Measurements from ENCODE around the gene ACTL6B. TPM values are rescaled to one million over a fixed set of nuclear protein-coding genes. Genes with fewer than 3 reads are reported as not detected.
A peak's percentile ranks its signal among the peaks of the same experiment; 100 is the strongest.

The ACTL6B gene
- total RNA-seq, 2 donors from 2014 or later = not detected

DNA sequence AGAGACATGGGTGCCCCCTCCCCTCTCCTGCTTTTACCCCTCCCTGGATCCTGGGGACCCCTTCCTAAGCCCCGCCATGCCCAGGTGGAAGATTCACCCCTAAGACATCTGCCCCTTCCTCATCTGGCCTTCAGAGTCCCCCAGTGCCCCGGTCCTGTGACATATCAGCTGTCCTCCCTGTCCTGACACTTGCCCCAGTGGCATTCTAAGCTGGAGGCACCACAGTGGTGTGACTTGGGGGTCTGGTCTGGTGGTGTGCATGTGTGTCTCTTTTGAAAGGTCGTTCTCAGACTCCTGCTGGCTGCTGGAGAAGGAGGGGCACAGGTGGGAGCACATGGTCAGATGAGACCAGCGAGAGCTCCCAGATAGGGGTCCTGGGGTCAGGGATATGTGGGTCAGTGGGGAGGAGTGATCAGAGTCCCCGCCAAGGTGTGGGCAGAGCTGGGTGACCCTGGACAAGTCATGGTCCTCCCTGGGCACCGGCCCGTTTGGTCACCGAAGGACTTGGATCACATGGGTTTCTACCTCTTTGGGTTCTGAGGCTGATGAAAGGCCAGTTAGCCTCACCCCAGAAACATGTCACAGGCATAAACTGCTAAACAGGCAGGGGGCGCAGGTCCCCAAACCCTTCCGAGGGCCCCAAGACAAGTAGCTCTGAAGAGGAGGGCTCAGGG lies 14.3 kb downstream of the ACTL6B start:
- Mint-ChIP-seq H3K36me3 (ENCODE audit: insufficient read depth in 2 of 2) (no peaks in the 10 kb centered on the region), H3K4me3 (no peak overlapping the region), H3K9me3 (no peaks in the 10 kb centered on the region), H3K27me3 (ENCODE audit: low read depth) (no peaks in the 10 kb centered on the region), H3K27ac (no peak overlapping the region), H3K4me1 (ENCODE audit: low read depth) (no peaks in the 10 kb centered on the region)
- DNase-seq (no peak), ATAC-seq (replicated peaks in 1 of 2) (no peak)

DNA sequence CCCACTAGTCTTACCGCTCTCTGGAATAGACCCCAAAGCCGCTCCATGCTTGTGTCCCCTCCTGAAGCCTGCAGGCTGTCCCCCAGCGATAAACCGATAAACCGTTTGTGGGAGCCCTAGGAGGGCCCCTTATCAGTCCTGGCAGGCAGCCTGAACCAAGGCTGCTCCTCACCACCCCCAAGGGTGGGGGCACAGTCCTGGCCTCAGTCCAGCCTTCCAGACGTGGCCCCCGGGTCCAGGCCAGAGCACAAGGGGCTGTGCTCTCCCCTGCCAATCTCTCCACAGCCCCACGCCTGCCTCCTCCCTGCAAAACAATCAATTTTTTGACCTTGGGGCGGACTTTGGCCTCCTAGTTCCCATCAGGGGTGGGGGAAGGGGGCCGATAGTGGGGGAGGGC lies 14.8 kb downstream of the ACTL6B start, which contains the start of gene TFR2:
TFR2 (minus strand) TSS at position 90 of the 397 bp plus-strand sequence; CDS start at position 47, 43 bp downstream.
- Mint-ChIP-seq H3K4me3 (no peak within 1 kb of the TSS), H3K27ac (no peak within 1 kb of the TSS), H3K36me3 (ENCODE audit: insufficient read depth in 2 of 2) (no peaks in the 10 kb centered on the region), H3K9me3 (no peaks in the 10 kb centered on the region), H3K4me1 (ENCODE audit: low read depth) (no peaks in the 10 kb centered on the region), H3K27me3 (ENCODE audit: low read depth) (no peaks in the 10 kb centered on the region)
- no peak for ATAC-seq (replicated peaks in 1 of 2)
- no peak for DNase-seq

DNA sequence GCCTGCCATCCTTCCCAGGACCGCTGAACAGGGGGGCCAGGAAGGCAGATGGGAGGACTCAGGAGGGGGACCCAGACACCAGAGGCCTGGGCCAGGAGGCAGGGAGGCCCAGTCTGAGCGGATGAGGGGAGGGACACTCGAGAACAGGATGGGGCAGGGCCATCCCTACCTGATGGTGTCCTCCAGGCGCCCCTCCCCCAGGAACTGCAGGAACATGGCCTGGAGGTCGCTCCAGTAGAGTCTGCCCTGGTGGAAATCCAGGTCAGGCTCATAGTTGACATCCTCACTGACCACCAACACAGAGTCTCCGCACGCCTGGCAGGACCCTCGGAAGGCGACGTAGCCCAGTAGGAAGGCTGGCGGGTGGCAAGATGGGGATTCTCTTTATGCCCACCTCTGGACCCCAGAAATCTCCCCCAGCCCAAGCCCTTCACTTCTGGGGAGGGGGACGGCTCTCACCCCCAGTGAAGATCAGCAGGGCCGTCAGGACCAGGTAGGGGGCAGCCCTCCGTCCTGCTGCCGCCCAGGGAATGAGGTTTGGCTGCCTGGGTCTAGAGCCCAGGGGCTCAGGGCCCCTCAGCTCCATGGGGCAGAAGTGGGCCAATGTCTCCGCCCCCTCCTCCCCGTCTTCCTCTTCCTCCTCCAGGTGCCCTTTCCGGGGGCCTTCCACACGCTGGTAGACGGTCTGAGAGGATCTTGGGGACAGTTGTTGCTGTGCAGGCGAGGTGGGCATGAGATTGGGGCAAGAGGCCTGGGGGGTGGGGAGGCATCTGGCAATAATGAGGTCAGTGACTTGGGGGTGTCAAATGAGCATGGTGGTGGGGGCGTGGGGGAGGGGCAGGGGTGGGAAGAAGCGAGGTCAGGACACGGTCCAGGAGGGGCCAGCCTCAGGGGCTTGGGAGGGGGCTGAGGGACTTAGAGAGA lies 15.5 kb downstream of the ACTL6B start:
- Mint-ChIP-seq H3K9me3 (no peaks in the 10 kb centered on the region), H3K27ac (no peak overlapping the region), H3K4me1 (ENCODE audit: low read depth) (no peaks in the 10 kb centered on the region), H3K36me3 (ENCODE audit: insufficient read depth in 2 of 2) (no peaks in the 10 kb centered on the region), H3K27me3 (ENCODE audit: low read depth) (no peaks in the 10 kb centered on the region), H3K4me3 (no peak overlapping the region)
- no peak for ATAC-seq (replicated peaks in 1 of 2)
- no peak for DNase-seq

DNA sequence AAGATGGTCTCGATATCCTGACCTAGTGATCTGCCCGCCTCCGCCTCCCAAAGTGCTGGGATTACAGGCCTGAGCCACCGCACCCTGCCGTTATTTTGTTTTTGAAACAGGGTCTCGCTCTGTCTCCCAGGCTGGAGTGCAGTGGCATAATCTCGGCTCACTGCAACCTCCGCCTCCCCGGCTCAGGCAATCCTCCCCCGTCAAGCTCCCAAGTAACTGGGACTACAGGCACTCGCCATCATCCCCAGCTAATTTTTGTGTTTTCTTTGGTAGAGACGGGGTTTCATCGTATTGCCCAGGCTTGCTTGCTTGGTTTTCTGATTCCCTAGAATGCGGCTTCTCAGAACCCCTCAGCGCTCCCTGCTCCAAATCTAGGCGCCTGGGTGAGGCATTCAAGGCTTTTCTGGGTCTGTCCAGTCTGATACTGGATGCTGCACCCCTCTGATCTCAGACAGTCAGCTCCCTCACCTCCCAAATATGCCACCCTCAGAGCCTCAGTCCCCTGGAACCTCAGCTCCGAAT lies 16.2 kb downstream of the ACTL6B start:
- H3K9me3 Mint-ChIP-seq = no peaks in the 10 kb centered on the region
- H3K4me1 Mint-ChIP-seq (ENCODE audit: low read depth) = no peaks in the 10 kb centered on the region

DNA sequence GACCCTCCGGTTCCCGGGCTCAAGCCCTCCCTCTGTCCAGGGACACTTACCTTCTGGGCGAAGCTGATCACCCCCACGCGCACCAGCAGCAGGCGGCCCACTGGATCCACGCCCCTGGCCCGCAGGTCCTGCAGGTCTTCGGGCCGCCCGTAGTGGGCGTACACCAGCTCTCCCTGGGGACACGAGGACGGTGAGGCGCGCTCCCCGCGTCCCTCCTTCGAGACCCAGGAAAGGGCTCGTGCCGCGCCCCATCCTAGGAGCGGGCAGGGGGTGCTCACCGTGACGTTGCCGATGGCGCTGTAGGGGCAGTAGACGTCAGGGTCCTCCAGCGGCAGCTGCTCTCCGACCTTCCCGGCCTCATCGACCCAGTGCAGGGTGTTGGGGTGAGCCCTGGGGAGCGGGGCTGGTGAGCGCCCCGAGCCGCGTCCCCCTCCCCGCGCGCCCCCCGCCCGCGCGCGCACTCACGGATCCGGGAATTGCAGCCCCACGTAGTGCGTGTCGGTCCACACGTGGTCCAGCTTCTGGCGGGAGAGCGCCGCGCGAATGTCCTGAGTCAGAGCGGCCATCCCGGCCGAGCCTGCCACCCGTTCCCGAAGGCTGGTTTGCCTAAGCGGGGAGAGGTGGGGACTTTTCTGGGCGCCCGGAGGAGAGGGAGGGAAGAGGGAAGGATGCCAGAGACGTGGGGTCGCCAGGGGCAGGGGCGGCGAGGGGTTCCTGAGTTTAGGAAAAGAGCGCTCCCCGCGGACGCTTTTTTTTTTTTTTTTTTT lies 23.1 kb downstream of the ACTL6B start:
- H3K9me3 Mint-ChIP-seq = no peaks in the 10 kb centered on the region
- H3K27ac Mint-ChIP-seq = peak overlapping the region; percentile 89
- no peaks in the 10 kb centered on the region for H3K27me3 Mint-ChIP-seq (ENCODE audit: low read depth)
- H3K36me3 Mint-ChIP-seq (ENCODE audit: insufficient read depth in 2 of 2) = no peaks in the 10 kb centered on the region
- peaks cover 16% of the 10 kb centered on the region for H3K4me1 Mint-ChIP-seq (ENCODE audit: low read depth)
- peak; percentile 85 to 88 for ATAC-seq (replicated peaks in 1 of 2)
- peak overlapping the region; percentile 79 to 89 for H3K4me3 Mint-ChIP-seq
- DNase-seq = peak; percentile 78 to 79

More for the DNA sequence above, 16.2 kb downstream of the ACTL6B start:
- H3K27ac Mint-ChIP-seq = no peak overlapping the region
- ATAC-seq (replicated peaks in 1 of 2) (no peak), DNase-seq (no peak)
- H3K27me3 Mint-ChIP-seq (ENCODE audit: low read depth) = no peaks in the 10 kb centered on the region
- H3K36me3 Mint-ChIP-seq (ENCODE audit: insufficient read depth in 2 of 2) = no peaks in the 10 kb centered on the region
- no peak overlapping the region for H3K4me3 Mint-ChIP-seq

DNA sequence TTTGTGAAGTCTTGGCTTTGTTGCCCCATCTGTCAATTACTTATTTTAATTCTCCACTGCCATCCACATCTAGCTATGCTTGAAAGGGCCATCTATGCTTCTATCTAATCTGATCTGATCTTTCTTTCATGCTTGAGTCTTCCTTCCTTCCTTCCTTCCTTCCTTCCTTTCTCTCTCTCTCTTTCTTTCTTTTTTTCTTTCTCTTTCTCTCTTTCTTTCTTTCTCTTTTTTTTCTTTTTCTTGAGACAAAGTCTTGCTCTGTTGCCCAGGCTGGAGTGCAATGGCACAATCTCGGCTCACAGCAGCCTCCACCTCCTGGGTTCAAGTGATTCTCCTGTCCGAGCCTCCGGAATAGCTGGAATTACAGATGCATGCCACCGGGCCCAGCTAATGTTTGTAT lies 26.2 kb downstream of the ACTL6B start:
- peaks cover 21% of the 10 kb centered on the region for H3K4me1 Mint-ChIP-seq (ENCODE audit: low read depth)
- no peak for ATAC-seq (replicated peaks in 1 of 2)
- H3K4me3 Mint-ChIP-seq = no peak overlapping the region
- DNase-seq = no peak
- no peaks in the 10 kb centered on the region for H3K27me3 Mint-ChIP-seq (ENCODE audit: low read depth)
- no peaks in the 10 kb centered on the region for H3K36me3 Mint-ChIP-seq (ENCODE audit: insufficient read depth in 2 of 2)
- peak overlapping the region; percentile 5 for H3K27ac Mint-ChIP-seq
- H3K9me3 Mint-ChIP-seq = no peaks in the 10 kb centered on the region

DNA sequence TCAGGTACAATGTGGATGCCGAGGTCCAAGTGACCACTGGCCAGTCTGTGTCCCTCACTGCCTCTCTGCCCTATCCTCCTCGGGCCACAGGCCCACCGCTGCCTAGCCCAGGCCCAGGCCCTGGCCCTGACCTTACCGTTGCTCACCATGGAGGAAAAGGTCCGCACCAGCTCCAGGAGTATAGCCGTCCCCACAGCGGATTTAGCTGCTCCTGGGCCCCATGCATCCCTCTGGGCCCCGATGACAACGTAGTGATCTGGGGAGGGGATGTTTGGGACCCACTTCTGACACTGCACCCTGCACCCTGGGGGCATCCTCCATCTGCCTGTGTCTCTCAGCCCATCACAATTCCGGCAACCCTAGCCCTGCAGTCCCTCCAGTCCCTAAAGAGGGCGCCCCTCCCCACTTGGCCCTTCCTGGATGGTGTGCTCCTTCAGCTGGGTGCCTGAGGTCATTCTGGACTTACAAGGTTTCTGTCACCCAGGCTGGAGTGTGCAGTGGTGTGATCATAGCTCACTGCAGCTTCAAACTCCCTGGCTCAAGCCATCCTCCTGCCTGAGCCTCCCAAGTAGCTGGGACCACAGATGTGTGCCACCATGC lies 27.0 kb downstream of the ACTL6B start:
- Mint-ChIP-seq H3K4me1 (ENCODE audit: low read depth) (peaks cover 19% of the 10 kb centered on the region), H3K9me3 (no peaks in the 10 kb centered on the region), H3K27ac (no peak overlapping the region), H3K36me3 (ENCODE audit: insufficient read depth in 2 of 2) (no peaks in the 10 kb centered on the region), H3K27me3 (ENCODE audit: low read depth) (no peaks in the 10 kb centered on the region), H3K4me3 (no peak overlapping the region)
- no peak for ATAC-seq (replicated peaks in 1 of 2)
- DNase-seq = peak; percentile 43 to 52

DNA sequence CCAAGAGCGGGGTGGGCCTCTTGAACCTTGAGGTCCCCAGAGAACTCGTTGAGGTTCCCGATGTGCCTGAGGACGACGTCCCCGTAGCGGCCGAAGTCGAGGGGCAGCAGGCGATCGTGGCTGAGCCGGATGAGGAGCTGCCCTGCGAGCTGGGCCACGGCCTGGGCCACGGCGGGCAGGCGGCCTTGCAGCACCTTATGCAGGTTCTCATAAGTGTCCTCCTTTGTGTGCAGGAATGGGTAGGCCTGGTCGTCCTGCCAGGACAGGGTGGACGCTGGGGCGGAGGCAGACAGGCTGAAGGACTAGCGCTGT lies 29.1 kb downstream of the ACTL6B start:
- Mint-ChIP-seq H3K36me3 (ENCODE audit: insufficient read depth in 2 of 2) (no peaks in the 10 kb centered on the region), H3K9me3 (no peaks in the 10 kb centered on the region), H3K27ac (no peak overlapping the region), H3K4me1 (ENCODE audit: low read depth) (peaks cover 5% of the 10 kb centered on the region), H3K27me3 (ENCODE audit: low read depth) (no peaks in the 10 kb centered on the region), H3K4me3 (peak overlapping the region; percentile 82 to 84)
- ATAC-seq (replicated peaks in 1 of 2) (no peak), DNase-seq (no peak)

DNA sequence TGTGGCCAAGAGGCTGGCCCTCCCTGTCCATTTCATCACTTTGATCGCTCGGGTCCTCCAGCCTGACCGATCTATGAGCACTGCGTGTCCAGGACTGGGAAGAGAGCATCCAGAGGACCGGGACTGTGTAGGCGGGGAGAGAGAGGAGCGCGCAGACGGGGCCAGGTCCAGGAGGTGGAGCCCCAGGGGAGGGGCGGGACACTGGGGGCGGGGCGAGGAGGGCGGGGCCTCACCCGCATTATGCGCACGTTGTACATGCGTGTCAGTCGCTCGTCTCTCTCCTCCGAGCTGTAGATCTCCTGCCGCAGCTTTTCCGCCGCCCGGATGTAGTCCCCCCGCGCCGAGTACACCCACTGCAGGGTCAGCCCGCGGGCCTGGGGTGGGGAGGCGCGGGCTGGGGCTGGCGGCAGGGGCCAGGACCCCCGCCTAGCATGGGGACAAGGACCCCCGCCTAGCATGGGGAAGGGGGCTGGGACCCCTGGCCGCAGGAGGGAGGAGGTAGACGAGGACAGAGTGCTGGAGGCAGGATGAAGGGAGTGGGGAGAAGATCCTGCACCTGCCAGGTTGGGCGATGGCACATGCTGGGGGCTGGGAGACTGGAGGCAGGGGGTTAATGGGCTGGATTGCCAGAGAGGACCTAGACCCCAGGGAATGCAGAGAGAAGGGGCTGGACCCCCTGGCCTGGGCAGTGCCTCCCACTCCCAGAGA lies 29.6 kb downstream of the ACTL6B start:
- ATAC-seq (replicated peaks in 1 of 2) (peak; percentile 98), DNase-seq (peak; percentile 82 to 86)
- peaks cover 5% of the 10 kb centered on the region for H3K4me1 Mint-ChIP-seq (ENCODE audit: low read depth)
- no peak overlapping the region for H3K27ac Mint-ChIP-seq
- no peaks in the 10 kb centered on the region for H3K9me3 Mint-ChIP-seq
- peak overlapping the region; percentile 82 to 84 for H3K4me3 Mint-ChIP-seq
- no peaks in the 10 kb centered on the region for H3K36me3 Mint-ChIP-seq (ENCODE audit: insufficient read depth in 2 of 2)
- H3K27me3 Mint-ChIP-seq (ENCODE audit: low read depth) = no peaks in the 10 kb centered on the region

DNA sequence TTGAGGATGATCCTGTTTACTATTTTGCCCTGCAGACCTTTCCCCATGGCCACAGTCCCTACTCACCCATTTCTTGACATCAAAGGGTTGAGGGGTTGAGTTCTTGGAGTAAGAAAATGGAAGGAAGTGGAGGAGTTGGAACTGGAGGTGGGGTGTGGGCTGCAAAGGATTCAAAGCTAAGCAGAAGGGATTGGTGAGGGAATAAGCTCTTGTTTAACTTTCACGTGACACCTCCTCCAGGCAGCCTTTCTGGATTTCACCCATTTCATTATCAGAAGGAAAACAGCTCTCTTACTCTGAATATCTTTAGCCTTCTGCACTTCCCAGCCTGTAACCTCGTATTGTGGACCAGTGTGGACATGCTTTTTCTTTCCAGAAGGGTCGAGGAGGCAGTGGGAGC lies 30.2 kb downstream of the ACTL6B start:
- Mint-ChIP-seq H3K36me3 (ENCODE audit: insufficient read depth in 2 of 2) (no peaks in the 10 kb centered on the region), H3K9me3 (no peaks in the 10 kb centered on the region), H3K27me3 (ENCODE audit: low read depth) (no peaks in the 10 kb centered on the region), H3K27ac (no peak overlapping the region), H3K4me1 (ENCODE audit: low read depth) (peaks cover 5% of the 10 kb centered on the region), H3K4me3 (peak overlapping the region; percentile 82 to 84)
- ATAC-seq (replicated peaks in 1 of 2) = no peak
- DNase-seq = no peak

DNA sequence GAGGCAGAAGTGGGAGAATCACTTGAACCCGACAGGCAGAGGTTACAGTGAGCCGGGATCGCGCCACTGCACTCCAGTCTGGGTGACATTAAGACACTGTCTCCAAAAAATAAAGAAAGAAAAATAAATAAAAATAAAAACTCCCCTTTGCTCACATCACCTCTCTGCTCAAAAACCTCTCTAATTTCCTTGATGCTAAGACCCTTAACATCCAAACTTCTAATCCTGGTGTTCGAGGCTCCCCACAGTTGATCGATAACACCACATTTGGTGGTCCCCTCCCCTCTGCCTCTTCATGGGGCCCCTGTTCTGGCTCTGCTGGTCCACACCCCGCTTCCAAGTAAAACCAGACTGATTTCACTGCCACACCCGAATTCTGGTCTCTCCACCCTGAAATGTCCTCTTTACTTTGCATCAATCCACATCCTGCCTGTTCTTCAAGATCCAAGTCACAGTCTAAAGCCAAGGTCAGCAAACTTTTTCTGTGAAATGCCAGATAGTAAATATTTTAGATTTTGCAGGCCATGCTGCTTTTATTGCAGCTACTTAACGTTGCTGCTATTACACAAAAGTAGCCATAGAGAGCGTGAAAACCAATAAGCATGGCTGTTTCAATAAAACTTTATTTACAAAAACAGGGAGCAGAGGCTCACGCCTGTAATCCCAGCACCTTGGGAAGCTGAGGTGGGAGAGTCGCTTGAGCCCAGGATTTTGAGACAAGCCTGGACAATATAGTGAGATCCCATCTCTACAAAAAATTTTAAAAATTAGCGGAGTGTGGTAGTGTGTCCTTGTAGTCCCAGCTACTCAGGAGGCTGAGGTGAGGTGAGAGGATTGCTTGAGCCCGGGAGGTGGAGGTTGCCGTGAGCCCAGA lies 32.1 kb downstream of the ACTL6B start:
- peaks cover 5% of the 10 kb centered on the region for H3K4me1 Mint-ChIP-seq (ENCODE audit: low read depth)
- ATAC-seq (replicated peaks in 1 of 2) (no peak), DNase-seq (no peak)
- no peak overlapping the region for H3K4me3 Mint-ChIP-seq
- no peaks in the 10 kb centered on the region for H3K27me3 Mint-ChIP-seq (ENCODE audit: low read depth)
- H3K9me3 Mint-ChIP-seq = no peaks in the 10 kb centered on the region
- H3K27ac Mint-ChIP-seq = no peak overlapping the region
- no peaks in the 10 kb centered on the region for H3K36me3 Mint-ChIP-seq (ENCODE audit: insufficient read depth in 2 of 2)

All from activated T-cell treated with anti-CD3 and anti-CD28 coated beads, Interleukin-2, amount 50 U/mL, for 72 hours (primary cell).